Transverse colon (tissue), 4 donors: ENCODE results near the gene ADNP. TPM values are rescaled to one million over a fixed set of nuclear protein-coding genes. Genes with fewer than 3 reads are reported as not detected.

ENCODE experiments used
- DNase-seq: peaks from one replicate; pipeline ENCODE4 v3.0.0-alpha.2; 2019
- H3K27ac ChIP-seq, 4 donors: fragments of 200-600 bp; sonication (generic); 2 replicates each; pipeline ENCODE4 v1.5.1; 2016 to 2018; ENCODE audit warnings: inconsistent platforms in 4 of 4
- H3K27me3 ChIP-seq: fragments of 200-600 bp; sonication (generic); 2 replicates; pipeline ENCODE4 v1.5.1; 2017; ENCODE audit warnings: inconsistent platforms
- H3K36me3 ChIP-seq, 4 donors: fragments of 200-600 bp; sonication (generic); 2 replicates each; pipeline ENCODE4 v1.5.1; 2017 to 2019; ENCODE audit warnings: inconsistent platforms in 4 of 4
- H3K4me1 ChIP-seq, 4 donors: fragments of 200-600 bp; sonication (generic); 2 replicates each; pipeline ENCODE4 v1.5.1; 2017 to 2020; ENCODE audit warnings: inconsistent platforms in 4 of 4
- H3K4me3 ChIP-seq, 4 donors: fragments of 200-600 bp; sonication (generic); 1 replicate in 1 of 4; 2 replicates in 3 of 4; pipeline versions ENCODE4 v1.5.1 to v1.6.1; 2017 to 2019; ENCODE audit warnings: inconsistent platforms in 4 of 4
- H3K9me3 ChIP-seq, 2 donors: fragments of 200-600 bp; sonication (generic); 2 replicates each; pipeline ENCODE4 v1.5.1; 2017 to 2019; ENCODE audit warnings: inconsistent platforms in 2 of 2
- CTCF ChIP-seq, 5 experiments: fragments of 200-600 bp in 3 of 5; fragments of 450-650 bp in 2 of 5; sonication (generic) in 3 of 5; IDR thresholded peaks; 1 replicate in 2 of 5; 2 replicates in 3 of 5; pipeline ENCODE4 v1.5.1; 2016 to 2017; ENCODE audit warnings: antibody characterized with exemption in 5 of 5, inconsistent platforms in 3 of 5, mild to moderate bottlenecking in 2 of 5, moderate library complexity in 1 of 5
- EP300 ChIP-seq: sonication (generic); formaldehyde crosslinking; IDR thresholded peaks from one replicate; pipeline ENCODE4 v1.6.1; 2017; ENCODE audit warnings: antibody characterized with exemption, low read depth
- POLR2A ChIP-seq: fragments of 450-650 bp; IDR thresholded peaks from one replicate; pipeline ENCODE4 v1.6.1; 2016; ENCODE audit warnings: antibody characterized with exemption, mild to moderate bottlenecking, moderate library complexity
- POLR2AphosphoS5 ChIP-seq, 3 donors: sonication (generic); formaldehyde crosslinking; IDR thresholded peaks; one replicate each; pipeline ENCODE4 v1.6.1; 2016; ENCODE audit warnings: antibody characterized with exemption in 3 of 3
- WGBS, 2 donors: methylation state at CpG; one replicate each; pipeline ENCODE4 v1.1.5; 2018; ENCODE audit warnings: low coverage in 1 of 2; 5-methylcytosine and 5-hydroxymethylcytosine counted together
- in situ Hi-C, 4 donors: fragments of 200-750 bp; cut with MboI; loops; one replicate each; pipeline versions ENCODE4 v1.15.0 to v1.15.1; 2017; ENCODE audit warnings: low sequenced_read_pairs in 3 of 4, low pct_ligation_motif_present in 1 of 4, low pct_unique_long_range_greater_than_20kb in 1 of 4
- intact Hi-C: fragments of 100-400 bp; cut with DNase I; formaldehyde crosslinking; loops from one replicate; pipeline ENCODE4 v1.15.1; 2023; ENCODE audit warnings: low total_unique reads
- total RNA-seq, 4 donors: library from RNA; depleted of rRNA; stranded (reverse); fragments of >200 nt; gene quantifications; one replicate each; pipeline ENCODE4 v1.1.0, GENCODE V29; 2016

The ADNP gene
- total RNA-seq, 4 donors from 2014 or later = 34.8 to 65.7 (median 42.5) TPM

- no peaks in the 10 kb centered on the region for H3K9me3 ChIP-seq
- no peaks in the 10 kb centered on the region for H3K27me3 ChIP-seq
- peak overlapping the region in 1 of 4 donors; percentile 82 for H3K4me3 ChIP-seq
- whole genome bisulfite sequencing, 2 donors = 60 to 65% methylated on average over 1 to 5 of the region's 5 CpGs
- no peak for DNase-seq
- intact Hi-C loops (no loop called here), in situ Hi-C loops (no loop called here)
- TF ChIP-seq POLR2AphosphoS5 (IDR thresholded peaks at IDR 0.05) (no peak), POLR2A (no peak), EP300 (no peak), CTCF (IDR thresholded peaks at IDR 0.05) (no peak)
- H3K27ac ChIP-seq = peak overlapping the region in 2 of 4 donors; percentile 97 to 98
- peaks cover 26 to 71% (median 35%) of the 10 kb centered on the region in 4 donors for H3K4me1 ChIP-seq
- peaks cover 0 to 7% (median 3%) of the 10 kb centered on the region in 4 donors for H3K36me3 ChIP-seq
Observed at GRCh38 chr20:50928469-50928868, 2.8 kb downstream of the ADNP start.

GRCh38 chr20:50926530-50926929 is 4.7 kb downstream of the ADNP start:
- in situ Hi-C loops (no loop called here), intact Hi-C loops (no loop called here)
- no peaks in the 10 kb centered on the region for H3K9me3 ChIP-seq
- TF ChIP-seq CTCF (IDR thresholded peaks at IDR 0.05) (no peak), POLR2A (no peak)
- peaks cover 0 to 7% (median 3%) of the 10 kb centered on the region in 4 donors for H3K36me3 ChIP-seq
- H3K27ac ChIP-seq = no peak overlapping the region
- H3K27me3 ChIP-seq = no peaks in the 10 kb centered on the region
- peaks cover 25 to 79% (median 41%) of the 10 kb centered on the region in 4 donors for H3K4me1 ChIP-seq
- no peak overlapping the region for H3K4me3 ChIP-seq
- no peak for DNase-seq
- 21 to 38% methylated on average over 1 of the region's 1 CpG for WGBS, 2 donors

- Histone ChIP-seq H3K9me3 (no peaks in the 10 kb centered on the region), H3K27me3 (no peaks in the 10 kb centered on the region), H3K27ac (peak overlapping the region in 1 of 4 donors; percentile 13), H3K4me3 (no peak overlapping the region), H3K36me3 (peaks cover 0 to 7% (median 3%) of the 10 kb centered on the region in 4 donors), H3K4me1 (peaks cover 28 to 91% (median 44%) of the 10 kb centered on the region in 4 donors)
- WGBS, 2 donors = 57% methylated on average over 2 of the region's 2 CpGs; no CpG with 5 or more reads in 1 of the 2 donors
- no peak for TF ChIP-seq POLR2AphosphoS5 (IDR thresholded peaks at IDR 0.05)
- TF ChIP-seq POLR2A = no peak
- no peak for TF ChIP-seq CTCF (IDR thresholded peaks at IDR 0.05)
- TF ChIP-seq EP300 = no peak
- in situ Hi-C loops = no loop called here
- DNase-seq = no peak
- intact Hi-C loops = no loop called here
Observed at GRCh38 chr20:50924261-50924920, 6.8 kb downstream of the ADNP start.

GRCh38 chr20:50921803-50922501 is 9.3 kb downstream of the ADNP start:
- 72 to 80% methylated on average over 6 to 8 of the region's 8 CpGs for WGBS, 2 donors

More at GRCh38 chr20:50921803-50922501, 9.3 kb downstream of the ADNP start:
- no peak for TF ChIP-seq EP300
- TF ChIP-seq POLR2A = no peak
- TF ChIP-seq POLR2AphosphoS5 (IDR thresholded peaks at IDR 0.05) = no peak
- no peak for TF ChIP-seq CTCF (IDR thresholded peaks at IDR 0.05)
- H3K4me1 ChIP-seq = peaks cover 18 to 93% (median 40%) of the 10 kb centered on the region in 4 donors
- H3K27ac ChIP-seq = peak overlapping the region in 1 of 4 donors; percentile 10
- DNase-seq = no peak
- in situ Hi-C loops (no loop called here), intact Hi-C loops (no loop called here)
- no peaks in the 10 kb centered on the region for H3K9me3 ChIP-seq
- H3K36me3 ChIP-seq = no peaks in the 10 kb centered on the region
- no peaks in the 10 kb centered on the region for H3K27me3 ChIP-seq
- no peak overlapping the region for H3K4me3 ChIP-seq
